A549 (cell line): ENCODE measurements around the gene KCNQ1OT1. TPM values are rescaled to one million over a fixed set of nuclear protein-coding genes. Genes with fewer than 3 reads are reported as not detected.

Source experiments
- ATAC-seq, 2 experiments: fragments of 200-7000 bp in 1 of 2; fragments of >200 bp in 1 of 2; cut with Nextera tagmentation in 1 of 2; cut with Tn5 transposase in 1 of 2; 3 replicates each; pipeline versions ENCODE4 v1.8.0 to v1.9.1; 2018 to 2020; ENCODE audit warnings: mild to moderate bottlenecking in 1 of 2, moderate library complexity in 1 of 2
- CTCF ChIA-PET: fragments of 300-600 bp; sonication (Branson Sonifier 250); formaldehyde crosslinking; extraction: SDS; loops from one replicate; lab custom pipeline; 2021; ENCODE audit warnings: antibody characterized with exemption, inconsistent platforms; lab: Yijun Ruan, JAX
- POLR2A ChIA-PET: fragments of 350-600 bp; formaldehyde crosslinking; extraction: SDS; loops from one replicate; lab custom pipeline; 2021; ENCODE audit warnings: antibody characterized with exemption, inconsistent platforms; lab: Yijun Ruan, JAX
- DNase-seq, 2 experiments: peaks; one replicate each; pipeline versions ENCODE4 v3.0.0 to v3.0.0-alpha.2; 2011 to 2016; ENCODE audit warnings: low read depth in 1 of 2, low spot score in 1 of 2
- FAIRE-seq: peaks from 2 replicates; lab custom pipeline; 2011; peaks lifted over from hg19 to GRCh38; lab: Jason Lieb, UNC
- H3K27ac ChIP-seq, 2 experiments: fragments of >200 bp; sonication (Bioruptor Twin); formaldehyde crosslinking; 3 replicates each; pipeline ENCODE4 v1.5.1; 2016 to 2017
- H3K4me1 ChIP-seq: fragments of >200 bp; sonication (Bioruptor Twin); formaldehyde crosslinking; 3 replicates; pipeline ENCODE4 v1.6.1; 2016
- H3K4me2 ChIP-seq: fragments of >200 bp; sonication (Bioruptor Twin); formaldehyde crosslinking; 3 replicates; pipeline ENCODE4 v1.6.1; 2016
- H3K4me3 ChIP-seq: fragments of >200 bp; sonication (Bioruptor Twin); formaldehyde crosslinking; 3 replicates; pipeline ENCODE4 v1.5.1; 2016
- H3K9me3 ChIP-seq: fragments of >200 bp; sonication (Bioruptor Twin); formaldehyde crosslinking; 3 replicates; pipeline ENCODE4 v1.6.1; 2016
- CHD2 ChIP-seq: fragments of 150-350 bp; IDR thresholded peaks from 2 replicates; pipeline ENCODE4 v1.6.1; 2014; ENCODE audit warnings: low read length; ENCODE audit not compliant: partially characterized antibody
- CHD4 ChIP-seq: fragments of 200-600 bp; sonication (generic); IDR thresholded peaks from 2 replicates; pipeline ENCODE4 v1.6.1; 2016; ENCODE audit warnings: antibody characterized with exemption, mild to moderate bottlenecking, borderline replicate concordance
- EHMT2 ChIP-seq: fragments of 200-600 bp; sonication (generic); IDR thresholded peaks from 2 replicates; pipeline ENCODE4 v1.6.1; 2016; ENCODE audit warnings: antibody characterized with exemption, low read depth, mild to moderate bottlenecking, moderate library complexity
- EP300 ChIP-seq, 2 experiments: fragments of >200 bp; sonication (Bioruptor Twin); formaldehyde crosslinking; IDR thresholded peaks; 2 replicates in 1 of 2; 3 replicates in 1 of 2; pipeline ENCODE4 v1.6.1; 2016 to 2017
- ESRRA ChIP-seq: fragments of 150-350 bp; IDR thresholded peaks from 2 replicates; pipeline ENCODE4 v1.6.1; 2014; ENCODE audit warnings: mild to moderate bottlenecking, low read length, borderline replicate concordance
- HDAC2 ChIP-seq: fragments of 200-600 bp; sonication (generic); IDR thresholded peaks from 2 replicates; pipeline ENCODE4 v1.6.1; 2016
- HEYL ChIP-seq: fragments of 250-450 bp; sonication (Bioruptor Pico); IDR thresholded peaks from 2 replicates; pipeline ENCODE4 v1.8.0; 2021; ENCODE audit warnings: mild to moderate bottlenecking, moderate library complexity
- HOXA7 ChIP-seq: fragments of 250-450 bp; sonication (Bioruptor Pico); IDR thresholded peaks from 2 replicates; pipeline ENCODE4 v1.5.0; 2020; ENCODE audit warnings: mild to moderate bottlenecking, moderate library complexity
- KDM1A ChIP-seq: fragments of 200-600 bp; sonication (generic); IDR thresholded peaks from 2 replicates; pipeline ENCODE4 v1.6.1; 2016; ENCODE audit warnings: low read depth, mild to moderate bottlenecking
- NFE2L2 ChIP-seq: fragments of 150-350 bp; conservative IDR thresholded peaks from 2 replicates; pipeline ENCODE4 v1.6.1; 2014; ENCODE audit warnings: low read length
- NPAS2 ChIP-seq: fragments of 250-450 bp; sonication (Bioruptor Pico); IDR thresholded peaks from 2 replicates; pipeline ENCODE4 v1.8.0; 2022; ENCODE audit warnings: mild to moderate bottlenecking, moderate library complexity, borderline replicate concordance
- POLR2A ChIP-seq: IDR thresholded peaks from 2 replicates; pipeline ENCODE4 v1.6.1; 2012; ENCODE audit warnings: mild to moderate bottlenecking, low read length
- POLR2AphosphoS2 ChIP-seq: conservative IDR thresholded peaks from 2 replicates; pipeline ENCODE4 v1.6.1; 2012; ENCODE audit warnings: low read length, improper control_type of control experiment, inconsistent platforms
- RARB ChIP-seq: fragments of 250-450 bp; sonication (Bioruptor Pico); IDR thresholded peaks from 2 replicates; pipeline ENCODE4 v1.8.0; 2021; ENCODE audit warnings: mild to moderate bottlenecking, moderate library complexity
- RFX5 ChIP-seq: fragments of 450-650 bp; IDR thresholded peaks from 2 replicates; pipeline ENCODE4 v1.7.1; 2014; ENCODE audit warnings: antibody characterized with exemption, mild to moderate bottlenecking, moderate library complexity
- SMC3 ChIP-seq: fragments of >200 bp; sonication (Bioruptor Twin); formaldehyde crosslinking; IDR thresholded peaks from 3 replicates; pipeline ENCODE4 v1.6.1; 2018; ENCODE audit warnings: inconsistent platforms
- SREBF2 ChIP-seq: fragments of 450-650 bp; IDR thresholded peaks from 2 replicates; pipeline ENCODE4 v1.6.1; 2014; ENCODE audit warnings: mild to moderate bottlenecking, moderate library complexity
- ZFP36 ChIP-seq: fragments of 450-650 bp; IDR thresholded peaks from 2 replicates; pipeline ENCODE4 v1.6.1; 2014; ENCODE audit warnings: borderline replicate concordance; ENCODE audit not compliant: partially characterized antibody
- ZNF302 ChIP-seq: fragments of 250-450 bp; sonication (Bioruptor Pico); IDR thresholded peaks from 2 replicates; pipeline ENCODE4 v1.9.0; 2021; ENCODE audit warnings: inconsistent platforms, mild to moderate bottlenecking, moderate library complexity
- WGBS: methylation state at CpG from one replicate; pipeline ENCODE4 v1.1.6; 2017; ENCODE audit errors: missing lambda C conversion rate; 5-methylcytosine and 5-hydroxymethylcytosine counted together
- polyA plus RNA-seq, 4 experiments: library from polyadenylated mRNA; depleted of rRNA in 3 of 4; stranded (reverse); fragments of >200 nt; fragmentation: RNase III in 1 of 4; extraction: RNeasy Plus Mini Kit Qiagen cat#74134 plus additional on column Dnase treatment in 1 of 4; gene quantifications; 2 replicates in 3 of 4; 3 replicates in 1 of 4; pipeline ENCODE4 v1.2.3, GENCODE V29; 2011 to 2017
- TF ChIP-seq, protein P1 (sequence below): fragments of >200 bp; sonication (Bioruptor Twin); formaldehyde crosslinking; IDR thresholded peaks from 3 replicates; pipeline ENCODE4 v1.5.1; 2016
- TF ChIP-seq, protein P2 (sequence below): fragments of 250-450 bp; sonication (Bioruptor Pico); IDR thresholded peaks from 2 replicates; pipeline ENCODE4 v1.5.0; 2020; ENCODE audit warnings: low read depth, mild to moderate bottlenecking, moderate library complexity
- TF ChIP-seq, protein P3 (sequence below): fragments of >200 bp; sonication (Bioruptor Twin); formaldehyde crosslinking; IDR thresholded peaks from 3 replicates; pipeline ENCODE4 v1.6.1; 2016
- TF ChIP-seq, protein P4 (sequence below): IDR thresholded peaks from 2 replicates; pipeline ENCODE4 v1.6.1; 2012

The KCNQ1OT1 gene
- polyA plus RNA-seq, 2 of the 4 experiments (the other 2 are of a cell fraction) = 0.03 to 0.13 TPM

DNA sequence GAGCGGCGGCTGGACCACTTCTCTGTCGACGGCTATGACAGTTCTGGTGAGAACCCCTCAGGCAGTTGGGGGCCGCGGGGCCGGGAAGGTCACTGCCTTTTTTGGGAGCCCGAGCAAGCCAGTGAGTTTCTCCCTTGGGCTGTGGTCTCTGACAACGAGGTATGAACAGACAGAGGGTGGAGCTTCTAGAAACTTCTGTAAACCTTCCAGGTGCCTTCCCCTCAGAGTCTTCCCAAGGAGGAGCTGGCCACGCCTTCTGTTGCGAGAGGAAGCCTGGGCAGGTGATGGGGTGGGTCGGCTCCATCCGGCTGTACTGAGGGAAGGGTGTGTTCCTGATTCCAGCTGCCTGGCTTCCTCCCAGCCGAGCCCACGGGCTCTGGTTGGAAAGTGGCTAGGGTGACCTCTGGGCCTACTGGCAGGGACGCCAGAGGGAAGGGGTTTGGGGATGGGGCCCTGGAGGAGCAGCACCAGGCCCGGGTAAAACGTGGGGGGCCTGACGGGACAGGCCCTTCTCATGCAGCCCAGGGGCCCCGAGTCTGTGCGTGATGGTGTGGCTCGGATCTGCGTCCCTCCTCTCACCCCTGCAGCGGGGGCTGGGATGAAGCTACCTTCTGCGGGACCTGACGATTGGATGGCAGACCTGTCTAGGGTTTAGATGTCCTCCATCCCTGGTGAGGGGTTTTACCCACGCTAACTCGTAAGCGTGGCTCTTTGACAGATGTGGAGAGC, 110.8 kb downstream of the KCNQ1OT1 start:
- POLR2A ChIA-PET = no interaction called here
- no peak overlapping the region for H3K4me2 ChIP-seq
- H3K9me3 ChIP-seq = no peaks in the 10 kb centered on the region
- FAIRE-seq = no peak
- no peaks in the 10 kb centered on the region for H3K4me1 ChIP-seq
- no peak overlapping the region for H3K27ac ChIP-seq
- no peak overlapping the region for H3K4me3 ChIP-seq
- DNase-seq = no peak
- ATAC-seq = no peak
- 83% methylated on average over 23 of the region's 29 CpGs for WGBS
- TF ChIP-seq HEYL (CRISPR knock-in tag) = no peak
- no peak for TF ChIP-seq CHD4
- TF ChIP-seq, protein P1, sequence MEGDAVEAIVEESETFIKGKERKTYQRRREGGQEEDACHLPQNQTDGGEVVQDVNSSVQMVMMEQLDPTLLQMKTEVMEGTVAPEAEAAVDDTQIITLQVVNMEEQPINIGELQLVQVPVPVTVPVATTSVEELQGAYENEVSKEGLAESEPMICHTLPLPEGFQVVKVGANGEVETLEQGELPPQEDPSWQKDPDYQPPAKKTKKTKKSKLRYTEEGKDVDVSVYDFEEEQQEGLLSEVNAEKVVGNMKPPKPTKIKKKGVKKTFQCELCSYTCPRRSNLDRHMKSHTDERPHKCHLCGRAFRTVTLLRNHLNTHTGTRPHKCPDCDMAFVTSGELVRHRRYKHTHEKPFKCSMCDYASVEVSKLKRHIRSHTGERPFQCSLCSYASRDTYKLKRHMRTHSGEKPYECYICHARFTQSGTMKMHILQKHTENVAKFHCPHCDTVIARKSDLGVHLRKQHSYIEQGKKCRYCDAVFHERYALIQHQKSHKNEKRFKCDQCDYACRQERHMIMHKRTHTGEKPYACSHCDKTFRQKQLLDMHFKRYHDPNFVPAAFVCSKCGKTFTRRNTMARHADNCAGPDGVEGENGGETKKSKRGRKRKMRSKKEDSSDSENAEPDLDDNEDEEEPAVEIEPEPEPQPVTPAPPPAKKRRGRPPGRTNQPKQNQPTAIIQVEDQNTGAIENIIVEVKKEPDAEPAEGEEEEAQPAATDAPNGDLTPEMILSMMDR = no peak
- TF ChIP-seq HDAC2 = no peak
- TF ChIP-seq RFX5 = no peak
- no peak for TF ChIP-seq ZNF302
- no peak for TF ChIP-seq KDM1A
- TF ChIP-seq, protein P2, sequence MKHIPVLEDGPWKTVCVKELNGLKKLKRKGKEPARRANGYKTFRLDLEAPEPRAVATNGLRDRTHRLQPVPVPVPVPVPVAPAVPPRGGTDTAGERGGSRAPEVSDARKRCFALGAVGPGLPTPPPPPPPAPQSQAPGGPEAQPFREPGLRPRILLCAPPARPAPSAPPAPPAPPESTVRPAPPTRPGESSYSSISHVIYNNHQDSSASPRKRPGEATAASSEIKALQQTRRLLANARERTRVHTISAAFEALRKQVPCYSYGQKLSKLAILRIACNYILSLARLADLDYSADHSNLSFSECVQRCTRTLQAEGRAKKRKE (CRISPR knock-in tag) = no peak
- TF ChIP-seq EHMT2 = no peak
- no peak for TF ChIP-seq CHD2
- CTCF ChIA-PET = interaction anchor here (1.1 kb wide), 1 partner anchor 303 kb away, joined by 6 read pairs; no protein-coding TSS in a partner anchor

DNA sequence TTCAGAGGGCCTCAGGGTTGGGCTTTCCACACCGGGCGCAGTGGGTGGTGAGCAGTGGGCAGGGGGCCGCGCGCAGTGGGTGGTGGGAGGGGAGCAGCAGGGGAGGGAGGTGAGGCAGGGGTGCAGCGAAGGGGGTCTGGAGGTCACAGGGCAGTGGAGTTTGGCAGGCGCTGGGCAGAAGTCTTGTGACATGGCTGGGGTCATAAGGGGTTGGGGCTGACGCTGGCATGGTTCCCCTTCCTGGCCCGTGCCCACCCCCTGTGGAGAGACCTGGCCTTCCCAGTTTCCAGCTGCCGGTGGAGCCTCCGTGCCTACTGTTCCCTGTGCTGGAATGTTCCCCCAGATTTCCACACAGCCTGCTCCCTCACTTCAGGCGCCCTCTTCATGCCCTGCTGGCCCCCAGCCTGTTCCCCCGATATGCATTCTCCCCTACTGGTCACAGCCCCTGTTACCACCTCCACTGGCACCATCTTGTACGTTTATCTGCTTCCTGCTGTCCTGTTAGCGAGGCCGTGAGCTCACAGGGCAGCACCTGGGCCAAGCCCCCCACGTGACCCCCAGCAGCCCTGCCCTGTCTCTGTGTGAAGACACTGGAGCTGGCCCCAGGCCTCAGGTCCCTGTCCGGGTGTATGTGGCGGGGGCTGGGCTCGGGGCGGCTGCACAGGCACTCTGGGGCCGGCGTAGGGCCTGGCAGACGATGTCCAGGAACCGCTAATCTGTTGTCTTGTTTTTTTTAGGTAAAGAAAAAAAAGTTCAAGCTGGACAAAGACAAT, 111.6 kb downstream of the KCNQ1OT1 start:
- ATAC-seq = no peak
- TF ChIP-seq, protein P3, sequence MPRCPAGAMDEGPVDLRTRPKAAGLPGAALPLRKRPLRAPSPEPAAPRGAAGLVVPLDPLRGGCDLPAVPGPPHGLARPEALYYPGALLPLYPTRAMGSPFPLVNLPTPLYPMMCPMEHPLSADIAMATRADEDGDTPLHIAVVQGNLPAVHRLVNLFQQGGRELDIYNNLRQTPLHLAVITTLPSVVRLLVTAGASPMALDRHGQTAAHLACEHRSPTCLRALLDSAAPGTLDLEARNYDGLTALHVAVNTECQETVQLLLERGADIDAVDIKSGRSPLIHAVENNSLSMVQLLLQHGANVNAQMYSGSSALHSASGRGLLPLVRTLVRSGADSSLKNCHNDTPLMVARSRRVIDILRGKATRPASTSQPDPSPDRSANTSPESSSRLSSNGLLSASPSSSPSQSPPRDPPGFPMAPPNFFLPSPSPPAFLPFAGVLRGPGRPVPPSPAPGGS = no peak
- TF ChIP-seq POLR2AphosphoS2 = no peak
- TF ChIP-seq SREBF2 = no peak
- TF ChIP-seq, protein P2 (CRISPR knock-in tag) = no peak
- TF ChIP-seq EP300 (IDR thresholded peaks at IDR 0.05) = no peak
- no peak for TF ChIP-seq CHD2
- TF ChIP-seq, protein P4, sequence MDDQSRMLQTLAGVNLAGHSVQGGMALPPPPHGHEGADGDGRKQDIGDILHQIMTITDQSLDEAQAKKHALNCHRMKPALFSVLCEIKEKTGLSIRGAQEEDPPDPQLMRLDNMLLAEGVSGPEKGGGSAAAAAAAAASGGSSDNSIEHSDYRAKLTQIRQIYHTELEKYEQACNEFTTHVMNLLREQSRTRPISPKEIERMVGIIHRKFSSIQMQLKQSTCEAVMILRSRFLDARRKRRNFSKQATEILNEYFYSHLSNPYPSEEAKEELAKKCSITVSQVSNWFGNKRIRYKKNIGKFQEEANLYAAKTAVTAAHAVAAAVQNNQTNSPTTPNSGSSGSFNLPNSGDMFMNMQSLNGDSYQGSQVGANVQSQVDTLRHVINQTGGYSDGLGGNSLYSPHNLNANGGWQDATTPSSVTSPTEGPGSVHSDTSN = no peak
- no peak for TF ChIP-seq RARB (CRISPR knock-in tag)
- no peak for TF ChIP-seq HEYL (CRISPR knock-in tag)
- TF ChIP-seq POLR2A = no peak
- TF ChIP-seq ZFP36 = no peak
- TF ChIP-seq HOXA7 = no peak
- TF ChIP-seq HDAC2 = no peak
- no peak for TF ChIP-seq NPAS2 (CRISPR knock-in tag)
- no peak for TF ChIP-seq SMC3
- TF ChIP-seq ESRRA = no peak
- TF ChIP-seq NFE2L2 = no peak
- TF ChIP-seq EHMT2 = no peak
- TF ChIP-seq, protein P1 = no peak
- Histone ChIP-seq H3K4me2 (no peak overlapping the region), H3K4me3 (no peak overlapping the region), H3K4me1 (no peaks in the 10 kb centered on the region), H3K9me3 (no peaks in the 10 kb centered on the region), H3K27ac (no peak overlapping the region)
- DNase-seq = no peak
- ChIA-PET POLR2A (no interaction called here), CTCF (no interaction called here)
- no peak for FAIRE-seq
- WGBS = 65% methylated on average over 16 of the region's 25 CpGs
